GM12865 (cell line): ENCODE data around the gene SLC24A4.
A peak's percentile ranks its signal among the peaks of the same experiment; 100 is the strongest.

Source experiments
- DNase-seq: peaks from one replicate; pipeline ENCODE4 v3.0.0; 2010; ENCODE audit warnings: low read depth
- H3K4me3 ChIP-seq: 2 replicates; pipeline ENCODE4 v1.5.1; 2011; ENCODE audit warnings: mild to moderate bottlenecking, low read depth, low read length, control low read depth
- CTCF ChIP-seq: IDR thresholded peaks from 2 replicates; pipeline ENCODE4 v1.5.1; 2011; ENCODE audit warnings: low read length, control low read depth, low read depth, inconsistent platforms; ENCODE audit not compliant: insufficient read depth; ENCODE audit errors: missing control alignments

The SLC24A4 gene

GRCh38 chr14:92458136-92459029 is 135.4 kb downstream of the SLC24A4 start:
- H3K4me3 ChIP-seq = no peak overlapping the region
- TF ChIP-seq CTCF = no peak
- no peak for DNase-seq

GRCh38 chr14:92459030-92459949 is 136.3 kb downstream of the SLC24A4 start:
- no peak for TF ChIP-seq CTCF
- no peak overlapping the region for H3K4me3 ChIP-seq
- no peak for DNase-seq

GRCh38 chr14:92459950-92460421 is 137.0 kb downstream of the SLC24A4 start:
- H3K4me3 ChIP-seq = no peak overlapping the region
- no peak for DNase-seq
- TF ChIP-seq CTCF = no peak

- TF ChIP-seq CTCF = no peak
- no peak for DNase-seq
- H3K4me3 ChIP-seq = no peak overlapping the region
Observed at GRCh38 chr14:92460541-92460915, 137.6 kb downstream of the SLC24A4 start.

GRCh38 chr14:92460916-92461579 is 138.1 kb downstream of the SLC24A4 start:
- peak; percentile 85 for DNase-seq
- H3K4me3 ChIP-seq = no peak overlapping the region
- no peak for TF ChIP-seq CTCF

- H3K4me3 ChIP-seq = no peak overlapping the region
- DNase-seq = no peak
- no peak for TF ChIP-seq CTCF
Observed at GRCh38 chr14:92461891-92462290, 138.9 kb downstream of the SLC24A4 start.
